Duodenal mucosa (tissue), 2 donors: ENCODE results near the gene ATP8B4.

Source experiments
- H3K27ac ChIP-seq: one replicate; pipeline ENCODE4 v1.7.0; 2013; ENCODE audit warnings: low read depth, low read length
- H3K27me3 ChIP-seq, 2 donors: one replicate each; pipeline ENCODE4 v1.7.0; 2013; ENCODE audit warnings: low read length in 2 of 2, control low read depth in 1 of 2; ENCODE audit not compliant: insufficient read depth in 2 of 2, control insufficient read depth in 1 of 2
- H3K36me3 ChIP-seq, 2 donors: one replicate each; pipeline ENCODE4 v1.7.0; 2013; ENCODE audit warnings: low read length in 2 of 2, control low read depth in 1 of 2; ENCODE audit not compliant: insufficient read depth in 2 of 2, control insufficient read depth in 1 of 2
- H3K4me1 ChIP-seq, 2 donors: one replicate each; pipeline ENCODE4 v1.7.0; 2013; ENCODE audit warnings: low read length in 2 of 2, control low read depth in 1 of 2; ENCODE audit not compliant: insufficient read depth in 2 of 2, control insufficient read depth in 1 of 2
- H3K4me3 ChIP-seq, 2 donors: one replicate each; pipeline ENCODE4 v1.7.0; 2013; ENCODE audit warnings: low read length in 2 of 2, low read depth in 1 of 2
- H3K9ac ChIP-seq, 2 donors: one replicate each; pipeline ENCODE4 v1.7.0; 2013; ENCODE audit warnings: low read length in 2 of 2, low read depth in 1 of 2
- H3K9me3 ChIP-seq, 2 donors: one replicate each; pipeline ENCODE4 v1.7.0; 2013; ENCODE audit warnings: low read length in 2 of 2, control low read depth in 1 of 2; ENCODE audit not compliant: control insufficient read depth in 1 of 2

Gene ATP8B4

GRCh38 chr15:49852756-49853155, 266.3 kb downstream of the ATP8B4 start:
- Histone ChIP-seq H3K4me3 (no peak overlapping the region), H3K36me3 (no peaks in the 10 kb centered on the region), H3K27ac (no peak overlapping the region), H3K9ac (no peak overlapping the region), H3K9me3 (peaks cover 0 to 4% of the 10 kb centered on the region in 2 donors), H3K4me1 (no peaks in the 10 kb centered on the region), H3K27me3 (no peaks in the 10 kb centered on the region)

DNA sequence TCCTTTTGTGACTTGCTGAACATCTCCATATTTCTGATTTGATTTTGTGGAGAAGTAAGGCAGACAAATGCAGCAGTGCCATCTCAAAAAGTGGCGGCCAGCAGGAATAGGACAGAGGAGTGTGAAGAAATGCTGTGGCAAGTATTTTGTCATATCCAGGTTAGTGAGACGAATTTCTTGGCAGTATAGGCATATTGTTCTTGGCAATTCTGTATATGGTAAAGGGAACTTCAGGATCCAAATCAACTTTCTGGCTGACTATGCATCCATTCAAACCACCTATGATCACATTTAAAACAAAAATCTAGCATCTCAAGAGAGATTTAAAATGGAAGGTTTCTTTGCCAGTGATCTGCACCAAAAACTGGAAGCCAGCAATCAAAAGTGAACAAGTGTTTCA, 270.2 kb downstream of the ATP8B4 start:
- H3K4me1 ChIP-seq, result peaks cover 5 to 8% of the 10 kb centered on the region in 2 donors
- no peaks in the 10 kb centered on the region for H3K36me3 ChIP-seq
- peaks cover 0 to 4% of the 10 kb centered on the region in 2 donors for H3K9me3 ChIP-seq
- H3K4me3 ChIP-seq, result no peak overlapping the region
- H3K9ac ChIP-seq, result no peak overlapping the region
- H3K27me3 ChIP-seq, result no peaks in the 10 kb centered on the region
- no peak overlapping the region for H3K27ac ChIP-seq

DNA sequence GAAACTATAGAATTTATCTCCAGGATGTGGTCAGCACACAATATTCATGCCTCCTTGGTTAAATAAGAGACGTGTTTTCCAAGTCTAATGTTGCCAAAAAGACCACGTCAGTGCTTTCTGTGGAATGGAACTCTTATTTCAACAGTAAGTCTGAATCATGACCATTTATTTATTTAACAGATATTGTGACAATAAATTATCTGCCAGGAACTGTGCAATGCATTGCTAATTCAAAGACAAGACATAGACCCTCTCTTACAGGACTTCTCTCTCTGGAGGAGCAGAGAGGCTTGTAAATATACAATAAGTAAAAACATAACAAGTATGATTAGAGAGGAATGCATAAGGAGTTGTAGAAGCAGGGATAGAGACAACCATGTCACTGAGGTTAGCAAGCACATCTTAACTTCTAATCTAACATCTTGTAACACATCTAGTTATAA, 270.7 kb downstream of the ATP8B4 start:
- Histone ChIP-seq H3K27me3 (no peaks in the 10 kb centered on the region), H3K9me3 (peaks cover 0 to 4% of the 10 kb centered on the region in 2 donors), H3K36me3 (no peaks in the 10 kb centered on the region), H3K4me1 (peaks cover 5 to 10% of the 10 kb centered on the region in 2 donors), H3K9ac (no peak overlapping the region), H3K27ac (no peak overlapping the region), H3K4me3 (no peak overlapping the region)

DNA sequence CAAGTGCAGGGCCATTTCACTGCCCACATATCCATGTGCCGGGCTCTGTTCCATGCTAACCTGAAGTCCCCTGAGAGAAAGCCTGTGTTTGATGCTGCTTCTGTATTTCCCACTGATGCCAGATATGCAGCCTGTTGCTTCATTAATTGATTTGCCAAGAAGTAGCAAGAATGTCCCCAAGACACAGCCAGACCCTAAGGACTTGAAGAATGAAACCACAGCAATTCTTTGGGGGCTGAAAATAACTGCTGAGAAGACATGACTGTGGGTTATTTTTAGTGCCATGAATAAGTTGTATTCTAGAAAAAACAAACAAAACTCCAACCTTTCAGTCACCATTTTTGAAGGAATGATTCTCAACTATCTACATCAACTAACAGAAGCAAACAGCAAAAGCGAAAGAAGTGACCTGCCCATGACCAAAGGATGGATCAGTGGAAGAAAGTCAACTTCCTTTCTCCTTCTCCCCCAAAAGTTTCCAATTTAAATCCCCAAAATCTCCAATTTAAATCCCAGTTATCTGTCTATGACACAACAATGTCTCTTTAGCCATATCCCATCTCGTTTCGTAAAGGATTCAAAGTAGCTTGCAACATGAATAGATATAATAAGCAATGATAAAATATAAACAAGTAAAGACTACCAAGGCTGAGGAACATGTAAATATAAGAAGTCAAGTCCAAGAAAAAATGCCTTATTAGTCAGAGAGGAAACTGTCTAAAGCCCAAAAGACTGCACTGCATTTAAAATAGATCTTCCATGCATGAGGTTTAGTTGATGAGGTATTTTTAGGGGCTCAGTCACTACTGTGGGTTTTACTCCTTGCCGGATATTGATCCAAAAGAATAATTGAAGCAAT, 271.4 kb downstream of the ATP8B4 start:
- Histone ChIP-seq H3K27me3 (no peaks in the 10 kb centered on the region), H3K4me1 (peaks cover 5 to 10% of the 10 kb centered on the region in 2 donors), H3K36me3 (no peaks in the 10 kb centered on the region), H3K9ac (no peak overlapping the region), H3K9me3 (peaks cover 0 to 4% of the 10 kb centered on the region in 2 donors), H3K27ac (no peak overlapping the region), H3K4me3 (no peak overlapping the region)

- Histone ChIP-seq H3K27me3 (no peaks in the 10 kb centered on the region), H3K4me3 (no peak overlapping the region), H3K4me1 (peaks cover 5 to 10% of the 10 kb centered on the region in 2 donors), H3K27ac (no peak overlapping the region), H3K36me3 (no peaks in the 10 kb centered on the region), H3K9me3 (peaks cover 0 to 3% of the 10 kb centered on the region in 2 donors), H3K9ac (no peak overlapping the region)
Observed at GRCh38 chr15:49844390-49844789, 274.6 kb downstream of the ATP8B4 start.

GRCh38 chr15:49843725-49844124, 275.3 kb downstream of the ATP8B4 start:
- Histone ChIP-seq H3K27ac (no peak overlapping the region), H3K36me3 (no peaks in the 10 kb centered on the region)

DNA sequence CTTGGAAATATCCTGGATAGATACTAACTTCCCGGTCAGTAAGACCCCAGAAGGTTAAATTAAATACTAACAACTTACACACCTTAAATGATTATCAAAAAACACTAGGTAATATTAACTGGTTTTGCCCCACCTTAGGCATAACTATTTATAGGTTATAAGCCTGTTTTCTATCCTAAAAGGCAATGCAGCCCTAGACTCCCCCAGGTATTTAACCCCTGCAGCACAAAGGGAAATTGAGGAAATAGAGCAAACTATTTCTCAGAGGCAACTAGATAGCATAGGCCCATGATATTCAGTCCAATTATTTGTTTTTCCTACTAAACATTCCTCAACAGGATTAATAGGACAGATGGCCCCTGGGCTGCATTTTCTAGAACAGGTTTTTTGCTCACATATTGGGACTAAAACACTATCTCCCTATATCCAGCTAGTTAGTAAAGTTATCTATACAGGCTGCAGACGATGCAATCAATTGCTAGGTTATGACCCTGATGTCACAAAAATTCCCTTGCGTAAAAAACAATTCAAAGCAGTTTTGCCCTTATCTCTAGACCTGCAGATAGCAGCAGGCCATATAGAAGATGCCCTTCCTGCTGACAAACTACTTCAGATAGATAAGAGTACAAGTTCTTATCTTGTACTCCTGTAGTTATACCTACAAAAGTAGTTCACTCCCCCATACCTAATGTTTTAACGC, 276.9 kb downstream of the ATP8B4 start:
- Histone ChIP-seq H3K36me3 (no peaks in the 10 kb centered on the region), H3K9ac (no peak overlapping the region), H3K27me3 (no peaks in the 10 kb centered on the region), H3K27ac (no peak overlapping the region), H3K4me3 (no peak overlapping the region), H3K4me1 (peaks cover 5 to 10% of the 10 kb centered on the region in 2 donors), H3K9me3 (peaks cover 0 to 3% of the 10 kb centered on the region in 2 donors)

More at GRCh38 chr15:49843725-49844124, 275.3 kb downstream of the ATP8B4 start:
- Histone ChIP-seq H3K4me3 (no peak overlapping the region), H3K27me3 (no peaks in the 10 kb centered on the region), H3K9ac (no peak overlapping the region), H3K9me3 (peaks cover 0 to 3% of the 10 kb centered on the region in 2 donors), H3K4me1 (peaks cover 5 to 10% of the 10 kb centered on the region in 2 donors)

DNA sequence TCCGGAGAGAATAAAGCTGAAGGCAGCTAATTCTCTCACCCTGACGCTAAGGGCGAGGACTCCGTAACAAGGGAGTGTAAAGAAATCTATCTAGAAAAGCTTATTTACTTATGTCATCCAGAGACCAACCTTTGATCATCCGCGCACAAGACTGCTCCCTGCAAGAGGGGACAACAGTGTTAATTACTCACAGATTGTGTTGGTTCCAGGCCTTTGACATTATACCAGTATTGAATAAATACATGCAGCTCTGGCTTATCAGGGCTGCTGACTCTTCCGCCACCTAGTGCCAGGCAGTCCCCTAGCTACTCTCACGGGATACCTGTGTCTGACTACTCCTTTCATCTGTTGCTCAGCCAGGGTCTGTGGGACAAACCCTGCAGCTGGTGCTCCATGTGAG, 286.5 kb downstream of the ATP8B4 start:
- no peak overlapping the region for H3K27ac ChIP-seq
- H3K9ac ChIP-seq, result no peak overlapping the region
- H3K27me3 ChIP-seq, result no peaks in the 10 kb centered on the region

DNA sequence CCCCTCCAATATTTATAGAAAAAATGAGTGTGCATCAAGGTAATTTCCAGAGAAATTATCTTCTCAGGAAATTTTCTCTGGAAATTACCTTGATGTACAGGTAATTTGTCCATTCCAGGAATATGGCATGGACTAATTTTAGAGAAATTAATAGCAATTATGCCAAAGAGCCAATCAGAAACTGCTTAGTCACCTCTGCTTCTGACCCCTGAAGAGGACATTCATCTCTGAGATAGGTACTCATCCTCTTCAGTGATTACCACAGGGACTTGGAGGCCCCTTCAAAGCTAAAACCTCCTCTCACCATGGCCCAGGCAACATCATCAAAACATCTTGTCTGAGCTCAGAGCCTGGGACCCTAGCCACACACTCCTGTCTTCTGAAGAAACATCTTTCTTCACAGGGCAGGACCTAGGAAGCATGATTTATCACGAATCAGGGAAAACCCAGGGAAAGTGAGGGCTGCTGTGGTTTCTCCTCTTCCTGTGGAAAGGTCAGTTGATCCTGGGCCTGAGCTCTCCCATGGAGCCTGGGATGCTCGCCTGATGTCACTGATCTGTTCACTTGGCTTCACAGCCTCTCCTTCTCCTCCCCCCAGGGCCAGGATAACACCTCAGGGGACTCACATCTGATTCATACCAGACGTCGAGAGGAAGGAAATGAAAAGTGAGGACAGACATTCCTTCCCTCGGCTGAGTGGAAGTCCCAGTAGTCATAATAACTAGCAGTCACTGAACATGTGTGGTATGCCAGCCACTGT, 287.6 kb downstream of the ATP8B4 start:
- no peak overlapping the region for H3K4me3 ChIP-seq
- H3K36me3 ChIP-seq, result no peaks in the 10 kb centered on the region
- H3K9ac ChIP-seq, result no peak overlapping the region
- no peaks in the 10 kb centered on the region for H3K27me3 ChIP-seq
- H3K9me3 ChIP-seq, result no peaks in the 10 kb centered on the region
- no peak overlapping the region for H3K27ac ChIP-seq
- no peaks in the 10 kb centered on the region for H3K4me1 ChIP-seq

More for the DNA sequence above, 286.5 kb downstream of the ATP8B4 start:
- Histone ChIP-seq H3K4me3 (no peak overlapping the region), H3K36me3 (no peaks in the 10 kb centered on the region), H3K9me3 (no peaks in the 10 kb centered on the region), H3K4me1 (no peaks in the 10 kb centered on the region)
